ENCODE results near the gene ARHGAP15.

ARHGAP15 gene

GRCh38 chr2:143294068-143294467, 164.8 kb downstream of the ARHGAP15 start:
- no peak overlapping the region for H3K27ac ChIP-seq
- TF ChIP-seq, protein P1, sequence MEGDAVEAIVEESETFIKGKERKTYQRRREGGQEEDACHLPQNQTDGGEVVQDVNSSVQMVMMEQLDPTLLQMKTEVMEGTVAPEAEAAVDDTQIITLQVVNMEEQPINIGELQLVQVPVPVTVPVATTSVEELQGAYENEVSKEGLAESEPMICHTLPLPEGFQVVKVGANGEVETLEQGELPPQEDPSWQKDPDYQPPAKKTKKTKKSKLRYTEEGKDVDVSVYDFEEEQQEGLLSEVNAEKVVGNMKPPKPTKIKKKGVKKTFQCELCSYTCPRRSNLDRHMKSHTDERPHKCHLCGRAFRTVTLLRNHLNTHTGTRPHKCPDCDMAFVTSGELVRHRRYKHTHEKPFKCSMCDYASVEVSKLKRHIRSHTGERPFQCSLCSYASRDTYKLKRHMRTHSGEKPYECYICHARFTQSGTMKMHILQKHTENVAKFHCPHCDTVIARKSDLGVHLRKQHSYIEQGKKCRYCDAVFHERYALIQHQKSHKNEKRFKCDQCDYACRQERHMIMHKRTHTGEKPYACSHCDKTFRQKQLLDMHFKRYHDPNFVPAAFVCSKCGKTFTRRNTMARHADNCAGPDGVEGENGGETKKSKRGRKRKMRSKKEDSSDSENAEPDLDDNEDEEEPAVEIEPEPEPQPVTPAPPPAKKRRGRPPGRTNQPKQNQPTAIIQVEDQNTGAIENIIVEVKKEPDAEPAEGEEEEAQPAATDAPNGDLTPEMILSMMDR (conservative IDR thresholded peaks at IDR 0.05): no peak

GRCh38 chr2:143296089-143296488, 166.9 kb downstream of the ARHGAP15 start:
- TF ChIP-seq, protein P1 (conservative IDR thresholded peaks at IDR 0.05): no peak

DNA sequence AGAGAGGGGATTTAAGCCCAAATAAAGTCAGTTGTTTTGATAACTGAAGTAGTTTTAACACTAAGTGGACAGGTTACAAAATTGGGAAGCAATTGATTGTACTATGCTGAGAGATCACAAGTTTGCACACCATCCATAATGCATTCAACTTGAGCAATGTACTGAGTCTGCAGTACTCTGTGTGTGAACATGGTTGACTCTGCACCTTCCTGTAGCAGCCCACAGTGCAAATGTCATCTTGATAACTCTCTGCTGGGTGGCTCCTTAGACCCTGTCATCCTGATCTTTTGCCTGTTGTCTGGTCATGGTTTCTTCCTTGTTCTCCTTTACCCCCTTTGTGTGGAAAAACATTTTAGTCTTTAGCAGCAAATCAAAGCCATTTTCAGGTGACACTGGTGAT, 168.0 kb downstream of the ARHGAP15 start:
- TF ChIP-seq, protein P1 (conservative IDR thresholded peaks at IDR 0.05): no peak

More at GRCh38 chr2:143296089-143296488, 166.9 kb downstream of the ARHGAP15 start:
- no peak overlapping the region for H3K27ac ChIP-seq

DNA sequence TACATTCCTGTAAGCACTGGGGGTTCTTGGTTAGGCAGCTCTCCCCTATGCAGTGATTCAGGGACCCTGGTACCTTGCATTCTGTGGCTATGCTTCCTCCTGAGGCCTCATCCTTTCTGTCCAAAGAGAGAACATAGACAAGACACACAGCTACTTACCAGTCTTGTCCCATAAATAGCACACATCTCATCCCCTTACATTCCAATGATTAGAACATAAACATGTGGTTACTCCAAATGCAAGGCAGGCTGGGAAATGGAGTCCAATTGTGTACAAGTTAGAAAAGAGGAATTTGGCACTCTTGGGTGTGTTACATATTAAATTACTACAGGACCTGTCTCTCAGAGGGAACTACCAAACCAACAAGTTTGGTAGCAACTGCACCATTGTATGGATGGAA, 171.3 kb downstream of the ARHGAP15 start:
- H3K27ac ChIP-seq: no peak overlapping the region
- TF ChIP-seq, protein P1 (conservative IDR thresholded peaks at IDR 0.05): no peak

More for the DNA sequence above, 168.0 kb downstream of the ARHGAP15 start:
- H3K27ac ChIP-seq: no peak overlapping the region

- no peak overlapping the region for H3K27ac ChIP-seq
- TF ChIP-seq, protein P1 (conservative IDR thresholded peaks at IDR 0.05): no peak
Measured at GRCh38 chr2:143311426-143311825, 182.2 kb downstream of the ARHGAP15 start.

- TF ChIP-seq, protein P1 (conservative IDR thresholded peaks at IDR 0.05): no peak
- H3K27ac ChIP-seq: no peak overlapping the region
Measured at GRCh38 chr2:143312441-143312840, 183.2 kb downstream of the ARHGAP15 start.

DNA sequence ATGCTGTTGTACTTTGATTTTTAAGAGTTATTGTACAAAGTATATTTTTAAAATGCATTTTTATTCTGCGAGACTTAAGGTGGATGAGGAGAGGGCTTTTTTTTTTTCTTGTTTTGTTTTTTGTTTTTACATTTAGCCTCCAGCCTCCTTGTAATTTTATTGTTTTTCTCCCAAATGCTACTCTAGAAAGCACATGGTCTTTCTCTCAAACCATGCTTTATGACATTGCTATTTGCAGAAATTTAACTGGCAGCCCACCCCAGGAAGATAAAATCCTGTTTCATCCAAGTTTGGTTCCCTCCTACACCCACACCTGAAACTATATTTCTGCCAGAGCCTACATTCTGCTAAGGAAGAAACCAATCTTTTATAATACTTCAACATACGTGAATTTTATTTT, 184.6 kb downstream of the ARHGAP15 start:
- H3K27ac ChIP-seq: no peak overlapping the region
- TF ChIP-seq, protein P1 (conservative IDR thresholded peaks at IDR 0.05): no peak
